Measurements from ENCODE around the gene LRRFIP1. TPM values are rescaled to one million over a fixed set of nuclear protein-coding genes. Genes with fewer than 3 reads are reported as not detected.

LRRFIP1 gene
- total and polyA plus RNA-seq, 2 of the 13 experiments (the other 11 are each of a cell fraction or from before 2014, with no cell fraction given): 15.9 to 40.5 TPM

- TF ChIP-seq USF2 (IDR thresholded peaks at IDR 0.05; ENCODE audit: low read depth, low read length) (no peak), USF2 (CRISPR knock-in tag; IDR thresholded peaks at IDR 0.05; ENCODE audit: borderline replicate concordance) (no peak), HBP1 (CRISPR knock-in tag; IDR thresholded peaks at IDR 0.05; ENCODE audit: low read depth) (peak; percentile 24; the same call in 1 of the 2 replicates), NFATC3 (CRISPR knock-in tag; IDR thresholded peaks at IDR 0.05) (no peak), ZNF12 (CRISPR knock-in tag; IDR thresholded peaks at IDR 0.05) (peak; percentile 40; the same call in 1 of the 2 replicates), ZFY (CRISPR knock-in tag; IDR thresholded peaks at IDR 0.05) (peak; percentile 20; the same call in 1 of the 2 replicates), HOXA3 (CRISPR knock-in tag; IDR thresholded peaks at IDR 0.05) (0 out of 2 replicates have a peak, but pooled peaks have one; percentile 22), ZNF235 (CRISPR knock-in tag; IDR thresholded peaks at IDR 0.05; ENCODE audit: borderline replicate concordance) (no peak), ZBTB38 (CRISPR knock-in tag; IDR thresholded peaks at IDR 0.05) (peak; percentile 86), ZNF530 (CRISPR knock-in tag; IDR thresholded peaks at IDR 0.05; ENCODE audit: low read depth) (no peak), ZNF564 (CRISPR knock-in tag; IDR thresholded peaks at IDR 0.05) (peak; percentile 99), GFI1 (CRISPR knock-in tag; IDR thresholded peaks at IDR 0.05; ENCODE audit: borderline replicate concordance) (0 out of 2 replicates have a peak, but pooled peaks have one; percentile 22), ZNF160 (CRISPR knock-in tag; IDR thresholded peaks at IDR 0.05) (no peak), ZNF234 (CRISPR knock-in tag; conservative IDR thresholded peaks at IDR 0.05) (no peak), ZNF691 (CRISPR knock-in tag; IDR thresholded peaks at IDR 0.05; ENCODE audit: borderline replicate concordance, low read depth) (0 out of 2 replicates have a peak, but pooled peaks have one; percentile 39), ZNF414 (CRISPR knock-in tag; IDR thresholded peaks at IDR 0.05) (no peak), MED1 (CRISPR knock-in tag; IDR thresholded peaks at IDR 0.05) (peak; percentile 52; the same call in 1 of the 2 replicates), ZFP37 (CRISPR knock-in tag; IDR thresholded peaks at IDR 0.05; ENCODE audit: borderline replicate concordance) (0 out of 2 replicates have a peak, but pooled peaks have one; percentile 53), TBX2 (CRISPR knock-in tag; IDR thresholded peaks at IDR 0.05; ENCODE audit: borderline replicate concordance) (peak; percentile 43; the same call in 1 of the 2 replicates), ZSCAN29 (CRISPR knock-in tag; conservative IDR thresholded peaks at IDR 0.05) (0 out of 2 replicates have a peak, but pooled peaks have one; percentile 26), RXRB (CRISPR knock-in tag; IDR thresholded peaks at IDR 0.05; ENCODE audit: borderline replicate concordance) (no peak), PITX1 (CRISPR knock-in tag; IDR thresholded peaks at IDR 0.05) (0 out of 2 replicates have a peak, but pooled peaks have one; percentile 30), FOXM1 (CRISPR knock-in tag; IDR thresholded peaks at IDR 0.05) (peak; percentile 49; the same call in 1 of the 2 replicates), POLR2A (IDR thresholded peaks at IDR 0.05; ENCODE audit: insufficient read depth in 1 of 2, low read depth in 2 of 2, low read length in 2 of 2) (peak in 1 of 2 experiments; percentile 33; a peak in 1 of 4 replicates), POLR2AphosphoS5 (IDR thresholded peaks at IDR 0.05; ENCODE audit: low read depth, low read length) (peak; percentile 16; the same call in 1 of the 2 replicates)
These were observed 39.2 kb upstream of the LRRFIP1 start (continued) for GRCh38 chr2:237588044-237588696.

All from HepG2 (cell line).